Naive thymus-derived CD4-positive, alpha-beta T cell (primary cell): ENCODE measurements around the gene PTGDR2. TPM values are rescaled to one million over a fixed set of nuclear protein-coding genes. Genes with fewer than 3 reads are reported as not detected.
A peak's percentile ranks its signal among the peaks of the same experiment; 100 is the strongest.

ENCODE experiments used
- ATAC-seq: fragments of 150-1000 bp; cut with Tn5 transposase; 2 replicates; pipeline ENCODE4 v1.10.0; 2021; ENCODE audit warnings: mild to moderate bottlenecking, moderate library complexity
- CTCF ChIA-PET: fragments of 350-600 bp; sonication (Branson Sonifier 250); formaldehyde crosslinking; loops from one replicate; lab custom pipeline; 2021; ENCODE audit warnings: antibody characterized with exemption; lab: Charles Lee
- POLR2A ChIA-PET: fragments of 350-600 bp; sonication (Branson Sonifier 250); formaldehyde crosslinking; loops from one replicate; lab custom pipeline; 2021; ENCODE audit warnings: antibody characterized with exemption, inconsistent platforms; lab: Charles Lee
- DNase-seq, 9 donors: peaks; one replicate each; pipeline versions ENCODE4 v3.0.0 to v3.0.0-alpha.2; 2020 to 2022; ENCODE audit warnings: mixed read lengths in 1 of 9
- H3K27ac ChIP-seq: one replicate; pipeline ENCODE4 v1.7.0; 2013; ENCODE audit warnings: mild to moderate bottlenecking, low read depth, low read length, moderate library complexity
- H3K27me3 ChIP-seq, 2 donors: one replicate each; pipeline ENCODE4 v1.7.0; 2013; ENCODE audit warnings: low read length in 2 of 2, mild to moderate bottlenecking in 2 of 2, moderate library complexity in 2 of 2; ENCODE audit not compliant: control insufficient read depth in 2 of 2, insufficient read depth in 2 of 2
- H3K36me3 ChIP-seq, 3 experiments: 1 replicate in 2 of 3; 2 replicates in 1 of 3; pipeline ENCODE4 v1.7.0; 2013; ENCODE audit warnings: low read length in 3 of 3, mild to moderate bottlenecking in 3 of 3, moderate library complexity in 1 of 3; ENCODE audit not compliant: insufficient read depth in 3 of 3, control insufficient read depth in 2 of 3
- H3K4me1 ChIP-seq, 2 donors: one replicate each; pipeline ENCODE4 v1.7.0; 2013; ENCODE audit warnings: low read length in 2 of 2, mild to moderate bottlenecking in 2 of 2, moderate library complexity in 1 of 2; ENCODE audit not compliant: control insufficient read depth in 2 of 2, insufficient read depth in 2 of 2
- H3K4me3 ChIP-seq: 2 replicates; pipeline ENCODE4 v1.7.0; 2013; ENCODE audit warnings: mild to moderate bottlenecking, low read length
- H3K9me3 ChIP-seq, 3 experiments: 1 replicate in 2 of 3; 2 replicates in 1 of 3; pipeline ENCODE4 v1.7.0; 2013; ENCODE audit warnings: low read length in 3 of 3; ENCODE audit not compliant: control insufficient read depth in 2 of 3
- H3K27ac Mint-ChIP-seq, 9 donors: one replicate each; pipeline ENCODE4 v1.8.0; 2020 to 2022; ENCODE audit warnings: mixed read lengths in 9 of 9, mild to moderate bottlenecking in 8 of 9, moderate library complexity in 5 of 9, inconsistent platforms in 2 of 9
- H3K27me3 Mint-ChIP-seq, 5 donors: one replicate each; pipeline ENCODE4 v1.8.0; 2021 to 2022; ENCODE audit warnings: mixed read lengths in 5 of 5, mild to moderate bottlenecking in 1 of 5
- H3K36me3 Mint-ChIP-seq, 5 donors: one replicate each; pipeline ENCODE4 v1.8.0; 2020 to 2022; ENCODE audit warnings: mixed read lengths in 5 of 5, mild to moderate bottlenecking in 3 of 5, inconsistent platforms in 1 of 5
- H3K4me1 Mint-ChIP-seq, 7 donors: one replicate each; pipeline ENCODE4 v1.8.0; 2020 to 2022; ENCODE audit warnings: mixed read lengths in 7 of 7, mild to moderate bottlenecking in 3 of 7, inconsistent platforms in 1 of 7
- H3K4me3 Mint-ChIP-seq, 10 donors: one replicate each; pipeline ENCODE4 v1.8.0; 2020 to 2022; ENCODE audit warnings: mild to moderate bottlenecking in 10 of 10, mixed read lengths in 10 of 10, moderate library complexity in 6 of 10, inconsistent platforms in 2 of 10
- H3K9me3 Mint-ChIP-seq, 11 donors: one replicate each; pipeline ENCODE4 v1.8.0; 2020 to 2022; ENCODE audit warnings: mixed read lengths in 11 of 11, mild to moderate bottlenecking in 4 of 11, inconsistent platforms in 1 of 11, moderate library complexity in 1 of 11
- intact Hi-C, 2 donors: fragments of 100-400 bp; cut with micrococcal nuclease; formaldehyde crosslinking; loops; one replicate each; pipeline ENCODE4 v1.15.1; 2023
- polyA plus RNA-seq, 2 donors: library from polyadenylated mRNA; unstranded; fragments of 300-500 nt; fragmentation: Illumina TruSeq; gene quantifications; one replicate each; pipeline ENCODE4 v1.2.3, GENCODE V29; 2021
- total RNA-seq, 6 experiments: library from RNA in 5 of 6; stranded (reverse) in 5 of 6; gene quantifications; 1 replicate in 5 of 6; 2 replicates in 1 of 6; pipeline ENCODE4 v1.2.3 and lab custom pipeline; 2021 to 2026

Gene PTGDR2
- total and polyA plus RNA-seq, 7 experiments from 2014 or later, result 0.08 to 4.5 (median 0.65) TPM; not detected in 2

GRCh38 chr11:60872124-60872960, 16.6 kb upstream of the PTGDR2 start:
- Histone ChIP-seq H3K27ac (no peak overlapping the region), H3K4me3 (no peak overlapping the region), H3K36me3 (peaks cover 0 to 13% (median 0%) of the 10 kb centered on the region in 3 experiments), H3K27me3 (no peaks in the 10 kb centered on the region), H3K4me1 (peaks cover 0 to 25% of the 10 kb centered on the region in 2 donors), H3K9me3 (no peaks in the 10 kb centered on the region)
- intact Hi-C loops, result no loop called here
- H3K4me1 Mint-ChIP-seq, result peaks cover 0 to 20% (median 5%) of the 10 kb centered on the region in 7 donors
- H3K9me3 Mint-ChIP-seq, result no peaks in the 10 kb centered on the region
- POLR2A ChIA-PET, result interaction anchor here (1.4 kb wide), 1 partner anchor 58 kb away, joined by 3 read pairs; no protein-coding TSS in a partner anchor
- no peak for DNase-seq
- H3K27me3 Mint-ChIP-seq, result peaks cover 0 to 3% (median 0%) of the 10 kb centered on the region in 5 donors
- peak overlapping the region in 1 of 9 donors; percentile 59 for H3K27ac Mint-ChIP-seq
- CTCF ChIA-PET, result no interaction called here
- ATAC-seq, result peak; percentile 10
- H3K4me3 Mint-ChIP-seq, result no peak overlapping the region
- H3K36me3 Mint-ChIP-seq, result peaks cover 0 to 3% (median 0%) of the 10 kb centered on the region in 5 donors

- ATAC-seq (peak; percentile 24), DNase-seq (no peak)
- intact Hi-C loops, result no loop called here
- peaks cover 0 to 25% of the 10 kb centered on the region in 2 donors for H3K4me1 ChIP-seq
- Mint-ChIP-seq H3K9me3 (no peaks in the 10 kb centered on the region), H3K27ac (peak overlapping the region in 1 of 9 donors; percentile 23), H3K4me3 (no peak overlapping the region), H3K36me3 (peaks cover 0 to 3% (median 0%) of the 10 kb centered on the region in 5 donors), H3K4me1 (peaks cover 0 to 20% (median 5%) of the 10 kb centered on the region in 7 donors), H3K27me3 (peaks cover 0 to 3% (median 0%) of the 10 kb centered on the region in 5 donors)
- H3K27ac ChIP-seq, result no peak overlapping the region
- peaks cover 0 to 13% (median 0%) of the 10 kb centered on the region in 3 experiments for H3K36me3 ChIP-seq
- H3K9me3 ChIP-seq, result no peaks in the 10 kb centered on the region
- ChIA-PET POLR2A (interaction anchor here (1.4 kb wide), 1 partner anchor 58 kb away, joined by 3 read pairs; no protein-coding TSS in a partner anchor), CTCF (interaction anchor here (1.2 kb wide), 1 partner anchor 16 kb away, joined by 3 read pairs; no protein-coding TSS in a partner anchor)
- H3K4me3 ChIP-seq, result no peak overlapping the region
- H3K27me3 ChIP-seq, result no peaks in the 10 kb centered on the region
Measured at GRCh38 chr11:60871378-60872061, 15.8 kb upstream of the PTGDR2 start.

- ChIA-PET POLR2A (interaction anchor here (1.4 kb wide), 1 partner anchor 57 kb away, joined by 3 read pairs; no protein-coding TSS in a partner anchor), CTCF (interaction anchor here (0.8 to 1.2 kb wide), 2 partner anchors 17 to 379 kb away, joined by 3 to 4 read pairs; no protein-coding TSS in a partner anchor)
- no peaks in the 10 kb centered on the region for H3K9me3 ChIP-seq
- H3K36me3 ChIP-seq, result peaks cover 0 to 8% (median 0%) of the 10 kb centered on the region in 3 experiments
- H3K9me3 Mint-ChIP-seq, result no peaks in the 10 kb centered on the region
- peaks cover 0 to 29% of the 10 kb centered on the region in 2 donors for H3K4me1 ChIP-seq
- no peak for DNase-seq
- intact Hi-C loops, result no loop called here
- H3K27ac Mint-ChIP-seq, result no peak overlapping the region
- peaks cover 0 to 3% (median 0%) of the 10 kb centered on the region in 5 donors for H3K27me3 Mint-ChIP-seq
- no peaks in the 10 kb centered on the region for H3K36me3 Mint-ChIP-seq
- no peak overlapping the region for H3K4me3 ChIP-seq
- no peaks in the 10 kb centered on the region for H3K27me3 ChIP-seq
- H3K4me3 Mint-ChIP-seq, result no peak overlapping the region
- no peak overlapping the region for H3K27ac ChIP-seq
- H3K4me1 Mint-ChIP-seq, result peaks cover 0 to 20% (median 5%) of the 10 kb centered on the region in 7 donors
- ATAC-seq, result no peak
Measured at GRCh38 chr11:60870733-60871377, 15.1 kb upstream of the PTGDR2 start.

GRCh38 chr11:60870276-60870675, 14.5 kb upstream of the PTGDR2 start:
- H3K27ac Mint-ChIP-seq, result no peak overlapping the region
- POLR2A ChIA-PET, result no interaction called here
- intact Hi-C loops, result no loop called here

GRCh38 chr11:60869451-60869825, 13.7 kb upstream of the PTGDR2 start:
- Mint-ChIP-seq H3K4me3 (no peak overlapping the region), H3K4me1 (peaks cover 0 to 20% (median 5%) of the 10 kb centered on the region in 7 donors), H3K27ac (peak overlapping the region in 1 of 9 donors; percentile 33), H3K27me3 (peaks cover 0 to 5% (median 0%) of the 10 kb centered on the region in 5 donors), H3K36me3 (no peaks in the 10 kb centered on the region), H3K9me3 (no peaks in the 10 kb centered on the region)
- POLR2A ChIA-PET, result no interaction called here
- Histone ChIP-seq H3K4me3 (no peak overlapping the region), H3K36me3 (no peaks in the 10 kb centered on the region), H3K9me3 (no peaks in the 10 kb centered on the region), H3K4me1 (peaks cover 0 to 29% of the 10 kb centered on the region in 2 donors), H3K27ac (no peak overlapping the region), H3K27me3 (no peaks in the 10 kb centered on the region)
- CTCF ChIA-PET, result no interaction called here
- ATAC-seq, result no peak
- intact Hi-C loops, result no loop called here
- no peak for DNase-seq

More at GRCh38 chr11:60870276-60870675, 14.5 kb upstream of the PTGDR2 start:
- Mint-ChIP-seq H3K36me3 (no peaks in the 10 kb centered on the region), H3K27me3 (peaks cover 0 to 3% (median 0%) of the 10 kb centered on the region in 5 donors), H3K4me1 (peaks cover 0 to 20% (median 5%) of the 10 kb centered on the region in 7 donors), H3K4me3 (no peak overlapping the region), H3K9me3 (no peaks in the 10 kb centered on the region)
- no peak for ATAC-seq
- Histone ChIP-seq H3K36me3 (peaks cover 0 to 2% (median 0%) of the 10 kb centered on the region in 3 experiments), H3K27ac (no peak overlapping the region), H3K27me3 (no peaks in the 10 kb centered on the region), H3K9me3 (no peaks in the 10 kb centered on the region), H3K4me1 (peaks cover 0 to 29% of the 10 kb centered on the region in 2 donors), H3K4me3 (no peak overlapping the region)
- CTCF ChIA-PET, result interaction anchor here (0.8 kb wide), 1 partner anchor 380 kb away, joined by 4 read pairs; no protein-coding TSS in a partner anchor
- DNase-seq, result no peak
